Right lobe of liver (tissue), 6 donors: ENCODE data around the gene ZNF438. TPM values are rescaled to one million over a fixed set of nuclear protein-coding genes. Genes with fewer than 3 reads are reported as not detected.
"Not testable (repeated sequence)": the region's sequence is repeated elsewhere in the genome, so short reads cannot be mapped to it uniquely, and the experiment has no call there.

Source experiments
- ATAC-seq, 4 donors: fragments of 200-7000 bp; cut with Tn5 transposase; one replicate each; pipeline ENCODE4 v1.9.1; 2020; ENCODE audit warnings: mild to moderate bottlenecking in 4 of 4, moderate library complexity in 4 of 4
- DNase-seq, 3 donors: peaks; one replicate each; pipeline ENCODE4 v3.0.0-alpha.2; 2020
- H3K27ac ChIP-seq, 3 donors: fragments of 200-600 bp; one replicate each; pipeline ENCODE4 v1.8.0; 2022
- H3K27me3 ChIP-seq, 2 donors: fragments of 200-600 bp; one replicate each; pipeline ENCODE4 v1.8.0; 2022
- H3K36me3 ChIP-seq, 4 donors: fragments of 200-600 bp; sonication (generic) in 1 of 4; one replicate each; pipeline versions ENCODE4 v1.5.1 to v1.8.0; 2017 to 2022; ENCODE audit warnings: control low read depth in 1 of 4
- H3K4me1 ChIP-seq, 4 donors: fragments of 200-600 bp; sonication (generic) in 1 of 4; one replicate each; pipeline versions ENCODE4 v1.5.1 to v1.8.0; 2017 to 2022; ENCODE audit warnings: control low read depth in 1 of 4
- H3K4me3 ChIP-seq, 3 donors: fragments of 200-600 bp; one replicate each; pipeline ENCODE4 v1.8.0; 2022
- H3K9me3 ChIP-seq, 4 donors: fragments of 200-600 bp; sonication (generic) in 1 of 4; one replicate each; pipeline versions ENCODE4 v1.5.1 to v1.8.0; 2017 to 2022; ENCODE audit warnings: control low read depth in 1 of 4
- POLR2A ChIP-seq: fragments of 450-650 bp; IDR thresholded peaks from one replicate; pipeline ENCODE4 v1.6.1; 2017; ENCODE audit warnings: antibody characterized with exemption, mild to moderate bottlenecking
- WGBS: methylation state at CpG from one replicate; pipeline ENCODE4 v1.1.6; 2018; ENCODE audit warnings: low coverage, low lambda C conversion rate; ENCODE audit not compliant: insufficient coverage; ENCODE audit errors: missing lambda C conversion rate; 5-methylcytosine and 5-hydroxymethylcytosine counted together
- intact Hi-C, 2 donors: fragments of 100-400 bp; cut with DNase I; formaldehyde crosslinking; loops; one replicate each; pipeline versions ENCODE4 v1.11.2 to v1.14.1; 2022
- total RNA-seq, 6 experiments: library from RNA; depleted of rRNA in 2 of 6; stranded (reverse); fragments of >200 nt in 2 of 6; fragmentation: NEBNext Ultra II Directional in 3 of 6; extraction: Animal tissue kit (Norgen Biotek cat#: 25700) in 3 of 6; gene quantifications; one replicate each; pipeline versions ENCODE4 v1.1.0 to v1.2.4, GENCODE V29; 2016 to 2023
- TF ChIP-seq, protein P1 (sequence below), 4 donors: fragments of 200-600 bp in 3 of 4; fragments of 450-650 bp in 1 of 4; IDR thresholded peaks; one replicate each; pipeline versions ENCODE4 v1.5.1 to v1.8.0; 2016 to 2022; ENCODE audit warnings: antibody characterized with exemption in 4 of 4, mild to moderate bottlenecking in 2 of 4
- donor health status: DM: no; HTN: yes; CAD: no.
- donor health status: DM: no; HTN: no; CAD: no.
- donor health status: DM: no; HTN: no; CAD: no.
- donor health status: DM: no; HTN: yes; CAD: no.
- donor health status: DM: no; HTN: yes; CAD: no.

The ZNF438 gene
- total RNA-seq, 6 experiments from 2014 or later, result 2.5 to 5.2 (median 3.3) TPM

DNA sequence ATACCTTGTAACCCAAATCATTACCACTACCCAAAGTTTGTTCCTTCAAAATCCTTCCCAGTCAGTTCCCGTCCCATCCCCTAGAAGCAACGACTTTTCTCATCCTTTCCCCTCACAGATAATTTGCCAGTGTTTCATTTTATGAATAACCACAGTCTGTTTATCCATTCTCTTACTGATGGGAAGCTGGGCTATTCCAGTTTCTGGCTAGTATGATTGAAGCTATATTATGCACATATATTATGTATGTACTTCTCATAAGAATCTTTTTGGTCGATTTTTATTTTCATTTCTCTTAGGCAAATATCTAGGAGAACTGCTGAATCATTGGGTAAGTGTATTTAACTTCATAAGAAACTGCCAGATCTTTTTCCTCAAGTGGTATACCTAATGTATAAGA is 114.6 kb downstream of the ZNF438 start:
- Histone ChIP-seq H3K36me3 (no peaks in the 10 kb centered on the region), H3K4me1 (no peaks in the 10 kb centered on the region), H3K9me3 (no peaks in the 10 kb centered on the region), H3K27me3 (no peaks in the 10 kb centered on the region), H3K4me3 (no peak overlapping the region), H3K27ac (no peak overlapping the region)
- no peak for ATAC-seq
- DNase-seq, result no peak
- intact Hi-C loops, result no loop called here
- WGBS, result 77% methylated on average over 3 of the region's 3 CpGs
- TF ChIP-seq, protein P1, sequence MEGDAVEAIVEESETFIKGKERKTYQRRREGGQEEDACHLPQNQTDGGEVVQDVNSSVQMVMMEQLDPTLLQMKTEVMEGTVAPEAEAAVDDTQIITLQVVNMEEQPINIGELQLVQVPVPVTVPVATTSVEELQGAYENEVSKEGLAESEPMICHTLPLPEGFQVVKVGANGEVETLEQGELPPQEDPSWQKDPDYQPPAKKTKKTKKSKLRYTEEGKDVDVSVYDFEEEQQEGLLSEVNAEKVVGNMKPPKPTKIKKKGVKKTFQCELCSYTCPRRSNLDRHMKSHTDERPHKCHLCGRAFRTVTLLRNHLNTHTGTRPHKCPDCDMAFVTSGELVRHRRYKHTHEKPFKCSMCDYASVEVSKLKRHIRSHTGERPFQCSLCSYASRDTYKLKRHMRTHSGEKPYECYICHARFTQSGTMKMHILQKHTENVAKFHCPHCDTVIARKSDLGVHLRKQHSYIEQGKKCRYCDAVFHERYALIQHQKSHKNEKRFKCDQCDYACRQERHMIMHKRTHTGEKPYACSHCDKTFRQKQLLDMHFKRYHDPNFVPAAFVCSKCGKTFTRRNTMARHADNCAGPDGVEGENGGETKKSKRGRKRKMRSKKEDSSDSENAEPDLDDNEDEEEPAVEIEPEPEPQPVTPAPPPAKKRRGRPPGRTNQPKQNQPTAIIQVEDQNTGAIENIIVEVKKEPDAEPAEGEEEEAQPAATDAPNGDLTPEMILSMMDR (IDR thresholded peaks at IDR 0.05), result no peak
- TF ChIP-seq POLR2A, result no peak

DNA sequence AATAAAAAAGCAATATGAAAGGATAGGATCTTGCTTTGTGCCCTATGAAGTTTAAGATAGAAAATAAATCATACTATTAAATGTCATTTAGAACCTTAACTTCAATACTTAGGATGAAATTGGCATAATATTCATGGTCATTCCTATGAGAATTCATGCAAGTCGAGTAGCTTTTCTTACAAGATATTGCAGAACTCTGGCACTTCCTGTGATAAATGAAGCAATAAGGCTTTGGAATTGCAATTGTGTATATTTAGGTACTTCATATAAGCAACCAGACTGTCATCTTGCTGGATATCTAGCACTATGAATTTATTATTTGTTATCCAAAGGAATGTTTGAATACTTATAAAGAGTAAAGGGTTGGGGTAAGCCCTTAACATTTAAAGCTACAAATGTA is 116.5 kb downstream of the ZNF438 start:
- ATAC-seq (no peak), DNase-seq (no peak)
- Histone ChIP-seq H3K4me1 (no peaks in the 10 kb centered on the region), H3K27me3 (no peaks in the 10 kb centered on the region), H3K36me3 (no peaks in the 10 kb centered on the region), H3K27ac (no peak overlapping the region), H3K4me3 (no peak overlapping the region), H3K9me3 (no peaks in the 10 kb centered on the region)
- whole genome bisulfite sequencing, result 43% methylated on average over 1 of the region's 1 CpG
- intact Hi-C loops, result no loop called here
- no peak for TF ChIP-seq POLR2A

DNA sequence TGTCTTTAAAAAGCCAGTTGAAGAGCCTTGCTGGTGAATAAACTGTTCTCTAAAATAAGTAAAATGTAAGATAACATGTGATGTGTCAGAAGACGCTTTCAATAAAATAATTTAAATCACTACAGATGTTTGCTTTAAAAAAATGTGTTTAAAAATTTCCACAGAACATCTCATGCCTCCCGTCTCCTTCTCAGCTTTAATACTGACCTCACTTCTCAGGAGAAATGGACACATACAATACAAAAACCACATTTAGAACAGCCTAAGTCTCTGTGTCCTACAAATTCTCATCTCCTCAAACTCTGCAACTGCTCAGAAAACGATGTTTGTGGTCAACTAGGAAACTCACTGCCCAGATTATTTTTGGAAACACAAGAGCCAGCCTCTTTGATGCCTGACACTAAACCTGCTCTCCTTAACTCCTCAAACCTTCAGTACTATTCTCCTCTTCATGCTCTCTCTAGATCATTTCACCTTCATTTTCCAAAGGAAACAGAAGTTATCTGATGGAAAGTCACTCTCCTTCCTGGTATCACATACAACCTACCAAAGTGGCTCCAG is 120.3 kb downstream of the ZNF438 start:
- ATAC-seq (no peak), DNase-seq (no peak)
- intact Hi-C loops, result no loop called here
- Histone ChIP-seq H3K27ac (no peak overlapping the region), H3K36me3 (no peaks in the 10 kb centered on the region), H3K27me3 (no peaks in the 10 kb centered on the region), H3K4me1 (no peaks in the 10 kb centered on the region), H3K4me3 (no peak overlapping the region), H3K9me3 (no peaks in the 10 kb centered on the region)
- TF ChIP-seq POLR2A, result no peak
- TF ChIP-seq, protein P1 (IDR thresholded peaks at IDR 0.05), result no peak
- 83% methylated on average over 3 of the region's 3 CpGs for WGBS

DNA sequence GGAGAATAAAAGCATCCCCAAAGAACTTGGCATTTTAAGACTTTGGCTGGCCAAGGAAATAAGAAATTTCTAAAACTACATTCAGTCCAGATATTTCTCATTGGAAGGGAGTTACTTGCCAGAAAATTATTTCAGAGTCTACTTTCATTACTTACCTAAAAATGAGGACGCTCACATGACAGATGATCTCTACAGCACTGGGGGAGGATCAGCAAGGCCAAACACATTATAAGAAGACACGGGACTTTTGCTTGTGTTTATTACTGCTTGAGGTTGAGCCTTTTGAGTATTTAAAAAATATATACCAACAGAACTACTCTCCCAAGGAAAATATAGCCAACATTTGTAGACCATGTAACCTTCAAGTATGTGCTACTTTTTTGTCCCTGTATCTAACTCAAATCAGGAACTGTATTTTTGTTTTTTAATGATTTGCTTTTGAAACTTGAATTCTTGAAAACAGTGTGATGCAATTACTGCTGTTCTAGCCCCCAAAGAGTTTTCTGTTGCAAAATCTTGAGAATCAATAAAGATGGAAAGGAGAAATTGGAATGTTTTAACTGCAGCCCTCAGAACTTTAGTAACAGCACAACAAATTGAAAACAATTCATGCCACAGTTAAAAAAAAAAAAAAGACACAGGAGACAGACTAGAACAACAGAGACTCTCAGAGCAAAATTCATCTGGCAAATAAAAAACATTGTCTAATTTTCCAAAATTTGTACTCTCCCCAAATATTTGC is 128.1 kb downstream of the ZNF438 start:
- DNase-seq (no peak), ATAC-seq (no peak)
- H3K27me3 ChIP-seq, result no peaks in the 10 kb centered on the region
- H3K9me3 ChIP-seq, result no peaks in the 10 kb centered on the region
- H3K4me1 ChIP-seq, result no peaks in the 10 kb centered on the region
- H3K36me3 ChIP-seq, result peaks cover 0 to 2% (median 0%) of the 10 kb centered on the region in 4 donors
- intact Hi-C loops, result no loop called here
- no peak overlapping the region for H3K4me3 ChIP-seq
- H3K27ac ChIP-seq, result no peak overlapping the region
- TF ChIP-seq, protein P1 (IDR thresholded peaks at IDR 0.05), result no peak
- WGBS, result 96% methylated on average over 2 of the region's 2 CpGs

DNA sequence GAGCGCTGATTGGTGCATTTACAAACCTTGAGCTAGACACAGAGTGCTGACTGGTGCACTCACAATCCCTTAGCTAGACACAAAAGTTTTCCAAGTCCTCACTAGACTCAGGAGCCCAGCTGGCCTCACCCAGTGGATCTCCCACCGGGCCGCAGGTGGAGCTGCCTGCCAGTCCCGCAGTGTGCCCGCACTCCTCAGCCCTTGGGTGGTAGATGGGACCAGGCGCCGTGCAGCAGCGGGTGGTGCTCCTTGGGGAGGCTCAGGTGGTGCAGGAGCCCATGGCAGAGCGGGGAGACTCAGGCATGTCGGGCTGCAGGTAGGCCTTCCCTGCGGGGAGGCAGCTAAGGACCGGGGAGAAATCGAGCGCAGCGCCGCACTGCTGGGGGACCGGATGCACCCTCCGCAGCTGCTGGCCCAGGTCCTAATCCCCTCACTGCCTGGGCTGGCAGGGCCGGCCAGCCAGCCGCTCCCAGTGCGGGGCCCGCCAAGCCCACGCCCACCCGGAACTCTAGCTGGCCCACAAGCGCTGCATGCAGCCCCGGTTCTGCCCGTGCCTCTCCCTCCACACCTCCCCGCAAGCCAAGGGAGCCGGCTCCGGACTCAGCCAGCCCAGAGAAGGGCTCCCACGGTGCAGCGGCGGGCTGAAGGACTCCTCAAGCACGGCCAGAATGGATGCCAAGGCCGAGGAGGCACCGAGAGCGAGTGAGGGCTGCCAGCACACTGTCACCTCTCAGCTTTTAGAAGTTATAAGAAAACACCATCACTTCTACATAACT is 128.9 kb downstream of the ZNF438 start:
- H3K4me3 ChIP-seq, result no peak overlapping the region
- TF ChIP-seq POLR2A, result no peak
- TF ChIP-seq, protein P1 (IDR thresholded peaks at IDR 0.05), result no peak
- peaks cover 0 to 2% (median 0%) of the 10 kb centered on the region in 4 donors for H3K36me3 ChIP-seq
- no peak overlapping the region for H3K27ac ChIP-seq
- ATAC-seq (no peak), DNase-seq (no peak)
- H3K4me1 ChIP-seq, result no peaks in the 10 kb centered on the region
- no CpG with 5 or more reads among the region's 37 CpGs for WGBS
- intact Hi-C loops, result no loop called here
- H3K27me3 ChIP-seq, result no peaks in the 10 kb centered on the region
- H3K9me3 ChIP-seq, result no peaks in the 10 kb centered on the region

DNA sequence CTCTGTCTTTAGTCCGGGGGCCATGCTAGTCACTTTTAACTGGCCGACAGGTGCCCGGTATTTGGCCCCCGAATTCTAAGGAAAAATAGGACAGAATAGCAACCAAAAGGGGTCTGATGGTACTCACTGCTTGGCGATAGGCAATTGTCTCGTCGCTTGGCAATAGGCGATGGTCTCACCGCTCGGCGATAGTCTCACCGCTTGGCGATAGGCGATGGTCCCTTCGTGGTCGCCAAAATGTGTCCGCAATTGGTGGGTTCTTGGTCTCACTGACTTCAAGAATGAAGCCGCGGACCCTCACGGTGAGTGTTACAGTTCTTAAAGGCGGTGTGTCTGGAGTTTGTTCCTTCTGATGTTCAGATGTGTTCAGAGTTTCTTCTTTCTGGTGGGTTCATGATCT is 130.2 kb downstream of the ZNF438 start:
- H3K36me3 ChIP-seq, ATAC-seq, H3K4me3 ChIP-seq, H3K27ac ChIP-seq, intact Hi-C loops, DNase-seq, H3K4me1 ChIP-seq, H3K9me3 ChIP-seq, H3K27me3 ChIP-seq: not testable (repeated sequence)
- 98% methylated on average over 9 of the region's 21 CpGs for WGBS
